Measurements from ENCODE around the gene LPIN1.

DNA sequence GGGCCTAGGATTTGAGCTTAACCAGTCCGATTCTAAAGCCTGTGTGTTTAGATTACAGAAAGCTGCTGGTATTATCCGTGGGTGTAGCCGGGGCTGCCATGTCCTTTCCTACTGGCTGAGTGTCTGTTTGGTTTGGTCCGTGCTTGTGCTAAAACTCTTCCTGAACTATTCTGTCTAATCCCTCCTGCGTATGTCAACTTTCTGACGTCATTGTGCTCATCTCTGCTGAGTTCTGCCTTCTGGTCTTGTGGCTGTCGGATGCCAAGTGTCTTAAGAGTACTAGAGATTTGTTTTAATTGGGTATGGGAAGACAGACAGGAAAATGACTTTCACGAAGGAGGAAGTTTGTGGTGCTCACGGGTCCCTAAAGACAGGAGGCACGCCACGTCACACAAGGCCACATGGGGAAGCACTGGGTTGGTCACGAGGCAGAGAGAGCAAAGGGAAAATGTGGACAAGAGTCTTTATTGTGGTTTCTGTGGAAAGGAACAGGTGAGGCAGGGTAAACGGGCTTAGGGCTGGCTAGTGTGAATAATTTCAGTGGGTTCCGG is 44.6 kb upstream of the LPIN1 start:
- TF ChIP-seq, protein P1, sequence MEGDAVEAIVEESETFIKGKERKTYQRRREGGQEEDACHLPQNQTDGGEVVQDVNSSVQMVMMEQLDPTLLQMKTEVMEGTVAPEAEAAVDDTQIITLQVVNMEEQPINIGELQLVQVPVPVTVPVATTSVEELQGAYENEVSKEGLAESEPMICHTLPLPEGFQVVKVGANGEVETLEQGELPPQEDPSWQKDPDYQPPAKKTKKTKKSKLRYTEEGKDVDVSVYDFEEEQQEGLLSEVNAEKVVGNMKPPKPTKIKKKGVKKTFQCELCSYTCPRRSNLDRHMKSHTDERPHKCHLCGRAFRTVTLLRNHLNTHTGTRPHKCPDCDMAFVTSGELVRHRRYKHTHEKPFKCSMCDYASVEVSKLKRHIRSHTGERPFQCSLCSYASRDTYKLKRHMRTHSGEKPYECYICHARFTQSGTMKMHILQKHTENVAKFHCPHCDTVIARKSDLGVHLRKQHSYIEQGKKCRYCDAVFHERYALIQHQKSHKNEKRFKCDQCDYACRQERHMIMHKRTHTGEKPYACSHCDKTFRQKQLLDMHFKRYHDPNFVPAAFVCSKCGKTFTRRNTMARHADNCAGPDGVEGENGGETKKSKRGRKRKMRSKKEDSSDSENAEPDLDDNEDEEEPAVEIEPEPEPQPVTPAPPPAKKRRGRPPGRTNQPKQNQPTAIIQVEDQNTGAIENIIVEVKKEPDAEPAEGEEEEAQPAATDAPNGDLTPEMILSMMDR (IDR thresholded peaks at IDR 0.05), result no peak
- peak in 1 of 3 donors; percentile 31 for TF ChIP-seq POLR2A (IDR thresholded peaks at IDR 0.05)
